Measurements from ENCODE around the gene DGKE.

DGKE gene

GRCh38 chr17:56833809-56834379, at the start of gene DGKE, which contains the start of gene C17orf67:
DGKE (plus strand) TSS chr17:56834151; CDS start chr17:56834796, 645 bp downstream.
C17orf67 (minus strand) TSS chr17:56833920; CDS start chr17:56815810, 18,110 bp downstream.
- peak; percentile 99 to 100 for DNase-seq

- no peak for DNase-seq
Measured at GRCh38 chr17:56785405-56785804, 48.5 kb upstream of the DGKE start.

DNA sequence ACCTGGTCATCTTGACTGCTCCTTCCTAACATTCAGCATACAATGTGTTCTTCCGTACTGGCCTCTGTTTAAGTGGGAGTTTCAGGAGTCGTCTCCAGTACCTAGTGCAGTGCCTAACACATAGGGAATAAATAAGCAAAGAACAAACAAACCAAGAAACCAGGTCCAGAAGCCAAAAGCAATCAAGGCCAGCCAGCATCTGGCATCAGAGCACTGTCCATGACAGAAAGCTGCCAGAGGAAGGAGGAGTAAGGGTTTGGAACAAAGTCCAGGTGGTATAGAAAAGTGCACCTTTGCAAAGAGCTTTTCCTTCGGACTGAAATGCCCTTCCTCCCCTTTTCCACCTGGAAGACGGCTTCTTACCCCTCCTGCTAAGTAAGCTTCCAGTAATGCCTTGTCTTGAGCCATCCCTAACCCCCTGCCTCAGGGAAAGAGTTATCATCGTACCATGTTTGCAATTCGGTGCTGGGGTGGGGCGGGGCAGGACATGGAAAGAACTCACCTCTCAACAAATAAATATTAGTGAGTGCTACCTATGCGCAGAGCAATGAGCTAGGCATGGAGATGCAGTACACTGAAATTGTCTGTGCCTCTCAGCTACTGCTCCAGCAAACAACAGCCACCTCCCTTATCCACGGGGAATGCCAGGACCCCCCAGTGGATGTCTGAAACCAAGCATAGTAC, 47.8 kb upstream of the DGKE start:
- no peak for DNase-seq

- DNase-seq: peak; percentile 47 to 58
Measured at GRCh38 chr17:56786989-56787482, 46.9 kb upstream of the DGKE start.

DNA sequence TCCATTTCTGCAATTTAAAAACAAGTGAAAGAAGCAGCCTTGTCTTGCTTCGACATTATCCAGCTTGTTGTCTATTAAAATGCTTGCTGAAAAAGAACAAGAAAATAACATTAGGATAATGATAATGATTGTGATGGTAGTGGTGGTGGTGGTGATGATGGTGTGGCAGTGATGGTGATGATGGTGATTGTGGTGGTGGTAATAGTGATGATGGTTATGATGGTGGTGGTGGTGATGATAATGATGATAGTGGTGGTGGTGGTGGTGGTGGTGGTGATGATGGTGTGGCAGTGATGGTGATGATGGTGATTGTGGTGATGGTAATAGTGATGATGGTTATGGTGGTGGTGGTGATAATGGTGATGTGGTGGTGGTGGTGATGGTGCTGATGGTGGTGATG, 41.7 kb upstream of the DGKE start:
- DNase-seq: no peak

- no peak for DNase-seq
Measured at GRCh38 chr17:56793531-56793930, 40.4 kb upstream of the DGKE start.

DNA sequence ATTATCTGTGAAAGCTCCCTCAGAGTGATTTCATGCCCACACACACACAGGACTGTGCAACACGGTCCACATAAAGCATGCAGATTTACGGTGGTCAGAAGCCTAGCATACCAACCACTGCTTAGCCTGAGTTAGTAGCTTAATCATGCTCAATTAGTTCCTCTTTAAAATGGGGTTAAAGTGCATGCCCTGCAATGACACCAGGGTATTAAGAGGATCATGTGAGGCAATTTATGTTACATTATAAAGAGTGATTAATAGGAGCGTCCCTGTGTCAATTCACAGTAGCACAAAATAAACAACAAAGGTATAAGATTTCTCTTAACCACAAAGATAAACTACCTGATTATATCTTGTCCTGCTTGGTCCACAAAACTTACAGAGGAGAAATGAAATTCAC, 40.0 kb upstream of the DGKE start:
- DNase-seq: no peak

DNA sequence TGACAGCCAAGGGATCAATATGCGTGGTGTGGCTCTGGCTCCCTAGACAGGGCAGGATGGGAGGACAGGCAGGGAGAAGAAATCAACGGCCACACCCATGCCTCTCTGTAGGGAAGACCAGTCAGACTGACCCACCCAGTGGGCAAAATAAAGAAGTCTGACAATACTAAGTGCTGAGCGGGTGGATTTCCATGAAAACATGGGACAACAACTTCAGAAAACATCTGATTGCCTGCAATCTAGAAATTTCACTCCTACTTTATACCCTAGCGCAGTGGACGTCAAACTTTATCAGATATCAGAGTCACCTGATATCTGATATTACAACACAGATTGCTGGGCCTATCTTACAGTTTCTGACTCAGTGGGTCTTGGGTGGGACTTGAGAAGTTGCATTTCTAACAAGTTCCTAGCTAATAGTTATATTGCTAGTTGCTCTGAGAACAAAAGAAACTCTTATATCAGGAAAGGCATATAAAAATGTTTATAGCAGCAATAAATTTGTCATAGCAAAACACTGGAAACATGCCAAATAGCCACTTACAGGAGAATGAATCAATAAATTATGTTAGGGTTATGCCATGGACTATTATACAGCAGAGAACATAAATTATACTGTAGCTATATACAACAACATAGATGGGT, 38.6 kb upstream of the DGKE start:
- no peak for DNase-seq

GRCh38 chr17:56796536-56796935, 37.4 kb upstream of the DGKE start:
- DNase-seq: no peak

DNA sequence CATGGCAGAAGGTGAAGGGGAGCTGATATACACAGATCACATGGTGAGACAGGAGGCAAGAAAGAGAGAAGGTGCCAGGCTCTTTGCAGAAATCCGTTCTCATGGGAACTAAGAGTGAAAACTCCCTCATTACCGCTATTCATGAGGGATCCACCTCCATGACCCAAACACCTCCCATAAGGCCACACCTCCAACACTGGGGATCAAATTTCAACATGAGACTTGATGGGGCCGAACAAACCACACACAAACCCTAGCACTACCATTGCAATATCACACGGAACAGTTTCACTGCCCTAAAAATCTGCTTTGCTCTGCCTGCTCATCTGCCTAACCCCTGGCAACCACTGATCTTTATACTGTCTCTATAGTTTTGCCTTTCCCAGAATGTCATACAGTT, 35.0 kb upstream of the DGKE start:
- DNase-seq: no peak

GRCh38 chr17:56801459-56802178, 32.3 kb upstream of the DGKE start:
- no peak for DNase-seq

- no peak for DNase-seq
Measured at GRCh38 chr17:56803071-56803470, 30.9 kb upstream of the DGKE start.

GRCh38 chr17:56804454-56804853, 29.5 kb upstream of the DGKE start:
- no peak for DNase-seq

- DNase-seq: no peak
Measured at GRCh38 chr17:56806949-56807348, 27.0 kb upstream of the DGKE start.

DNA sequence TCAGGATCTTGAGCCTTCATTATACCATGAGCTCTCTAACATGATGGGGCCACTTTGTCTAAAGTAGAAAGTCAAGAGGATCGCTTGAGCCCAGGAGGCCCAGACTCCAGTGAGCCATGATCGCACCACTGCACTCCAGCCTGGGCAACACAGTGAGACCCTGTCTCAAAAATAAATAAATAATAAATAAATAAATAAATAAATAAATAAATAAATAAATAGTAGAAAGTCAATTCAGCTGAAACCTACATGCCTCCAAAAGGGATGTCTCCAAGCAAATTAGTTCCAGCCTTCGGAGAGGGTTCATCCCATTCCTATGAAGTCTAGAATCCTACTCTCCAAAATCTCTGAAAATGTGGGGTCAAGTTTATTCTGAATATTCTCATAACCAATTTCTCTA, 26.2 kb upstream of the DGKE start:
- DNase-seq: no peak

DNA sequence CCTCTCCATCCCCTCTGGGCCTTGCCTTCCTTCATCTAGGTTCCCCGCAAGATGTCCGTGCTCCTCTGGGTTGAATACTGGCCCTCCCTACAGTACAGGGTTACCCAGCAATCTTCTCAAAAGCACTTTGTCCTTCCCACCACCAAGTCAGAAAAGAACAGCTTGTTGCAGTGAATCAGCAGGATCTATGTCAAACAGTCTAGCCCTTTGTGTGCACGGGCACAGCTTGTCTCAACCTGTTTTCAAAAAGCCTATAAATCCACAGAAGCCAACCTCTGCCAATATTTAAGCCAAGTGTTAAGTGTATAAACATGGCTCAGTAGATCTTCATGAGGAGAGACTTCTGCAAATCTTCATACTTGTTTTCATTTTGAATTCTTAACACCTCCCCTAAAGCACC, 25.4 kb upstream of the DGKE start:
- DNase-seq: no peak

GRCh38 chr17:56809106-56809819, 24.7 kb upstream of the DGKE start:
- DNase-seq: no peak

DNA sequence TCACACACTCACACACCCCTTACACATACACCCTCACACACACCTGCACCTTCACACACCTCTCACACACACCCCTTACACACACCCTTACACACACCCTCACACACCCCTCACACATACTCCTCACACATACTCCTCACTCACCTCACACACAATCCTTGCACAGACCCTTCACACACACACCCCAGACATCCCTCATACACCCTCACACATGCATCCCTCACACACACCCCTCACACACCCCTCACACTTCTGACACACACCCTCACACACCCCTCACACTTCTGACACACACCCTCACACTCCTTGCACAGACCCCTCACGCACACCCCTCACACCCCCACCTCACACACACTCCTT, 24.2 kb upstream of the DGKE start:
- DNase-seq: no peak

DNA sequence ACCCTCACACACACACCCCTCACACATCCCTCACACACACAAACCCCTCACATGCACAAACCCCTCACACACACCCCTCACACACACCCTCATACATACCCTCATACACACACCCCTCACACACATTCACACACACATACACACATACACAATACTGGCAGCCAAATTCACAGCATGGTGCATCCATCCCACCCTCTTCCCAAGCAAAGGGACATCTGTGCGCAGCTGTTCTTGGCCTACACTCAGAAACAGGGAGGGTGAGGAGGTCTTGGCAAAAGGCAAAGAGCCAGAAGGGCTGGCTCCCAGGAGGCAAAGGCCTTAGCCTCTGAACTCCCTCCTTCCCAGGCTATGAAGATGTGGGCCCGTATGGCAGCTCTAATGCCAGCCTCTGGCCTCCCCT, 23.6 kb upstream of the DGKE start:
- DNase-seq: no peak

- DNase-seq: no peak
Measured at GRCh38 chr17:56810891-56811775, 22.8 kb upstream of the DGKE start.

DNA sequence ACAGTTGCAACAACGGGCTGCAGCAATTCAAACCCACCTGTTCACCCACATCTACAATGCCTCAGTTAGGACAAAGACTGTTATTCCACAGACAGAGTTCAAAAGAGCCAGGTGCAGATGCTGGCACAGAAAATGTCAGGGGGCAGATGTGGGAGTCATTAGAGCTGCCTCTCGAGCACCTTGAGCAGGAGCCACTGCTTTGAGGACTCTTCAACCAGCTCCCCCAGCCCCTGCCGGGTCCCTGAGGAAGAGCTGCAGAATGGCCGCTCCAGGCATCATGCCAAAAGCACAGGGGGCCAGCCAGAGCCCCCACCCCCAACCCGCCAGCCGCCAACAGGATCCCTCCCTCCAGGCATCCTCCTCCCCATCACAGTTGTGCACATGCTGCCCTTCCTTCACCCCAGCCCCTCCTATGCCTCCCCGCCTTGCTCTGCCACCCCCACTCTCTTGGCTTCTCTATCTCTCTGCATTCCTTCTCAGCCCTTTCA, 21.0 kb upstream of the DGKE start:
- DNase-seq: no peak

- no peak for DNase-seq
Measured at GRCh38 chr17:56815711-56816110, 18.2 kb upstream of the DGKE start.

All from activated CD4-positive, alpha-beta T cell treated with anti-CD3 and anti-CD28 coated beads for 4 hours (primary cell).